HL-60 (cell line): ENCODE data around the gene UGT2B7.

ENCODE experiments used
- DNase-seq, 2 experiments: peaks; one replicate each; pipeline ENCODE4 v3.0.0-alpha.2; 2010 to 2020; ENCODE audit warnings: low read depth in 1 of 2, low spot score in 1 of 2
- H3K27ac ChIP-seq: fragments of 250-450 bp; sonication (Bioruptor Pico); replicated peaks from 2 replicates; pipeline ENCODE4 v1.5.1; 2020; ENCODE audit warnings: mild to moderate bottlenecking, moderate library complexity
- H3K27me3 ChIP-seq: fragments of 250-450 bp; sonication (Bioruptor Pico); 2 replicates; pipeline ENCODE4 v1.5.1; 2021; ENCODE audit warnings: mild to moderate bottlenecking, moderate library complexity; ENCODE audit not compliant: insufficient read depth, poor library complexity, severe bottlenecking
- H3K4me3 ChIP-seq: replicated peaks from 2 replicates; pipeline ENCODE4 v1.5.1; 2011; ENCODE audit warnings: mild to moderate bottlenecking, control low read depth, low read length; ENCODE audit not compliant: insufficient read depth
- GABPA ChIP-seq: IDR thresholded peaks from 2 replicates; pipeline ENCODE4 v1.6.1; 2012; ENCODE audit warnings: low read depth
- POLR2AphosphoS5 ChIP-seq: IDR thresholded peaks from 2 replicates; pipeline ENCODE4 v1.6.1; 2012; ENCODE audit warnings: low read depth
- SPI1 ChIP-seq: IDR thresholded peaks from 2 replicates; pipeline ENCODE4 v1.6.1; 2012; ENCODE audit warnings: low read depth, mild to moderate bottlenecking, borderline replicate concordance
- TF ChIP-seq, protein P1 (sequence below): IDR thresholded peaks from one replicate; pipeline ENCODE4 v1.5.1; 2011; ENCODE audit warnings: low read length, control low read depth, inconsistent platforms; ENCODE audit not compliant: insufficient read depth
- TF ChIP-seq, protein P2 (sequence below): IDR thresholded peaks from 2 replicates; pipeline ENCODE4 v1.6.1; 2012; ENCODE audit warnings: low read depth; ENCODE audit not compliant: insufficient replicate concordance

Gene UGT2B7

DNA sequence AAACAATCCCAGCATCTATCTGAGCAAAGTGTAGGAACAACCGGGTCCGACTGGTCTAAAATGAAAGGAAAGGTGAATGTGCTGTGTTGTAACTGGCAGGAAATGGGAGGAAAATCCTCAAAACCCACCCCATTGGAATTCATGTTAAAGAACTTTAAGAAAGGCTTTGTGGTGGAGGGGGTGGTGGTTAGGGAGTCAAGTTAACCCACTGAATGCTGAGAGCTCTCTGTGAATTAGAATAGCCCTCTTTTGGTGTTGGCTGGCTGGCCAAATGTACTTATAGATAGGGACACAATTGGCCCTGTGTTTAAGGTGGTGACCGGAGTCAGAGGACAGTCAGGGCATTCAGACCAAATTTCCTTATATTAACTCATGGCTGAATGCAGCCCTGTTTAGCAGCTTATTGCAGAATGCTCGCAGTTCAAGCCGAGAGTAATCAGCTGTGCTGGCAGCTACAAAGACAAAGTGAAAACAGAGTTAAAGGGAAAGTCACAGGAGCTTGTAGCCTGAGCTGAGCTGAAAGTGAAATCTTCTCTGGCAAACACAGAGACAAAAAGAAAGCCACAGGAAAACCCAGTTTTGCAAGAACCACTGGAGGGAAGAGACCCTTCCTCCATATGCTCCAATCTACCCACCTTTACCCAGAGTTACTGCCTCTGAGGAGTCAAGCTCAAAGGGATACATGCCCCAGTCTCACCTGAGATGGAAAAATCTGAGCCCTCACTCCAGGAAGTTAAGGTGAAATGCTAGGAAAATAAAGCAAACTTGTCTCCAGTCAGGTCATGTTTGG is 38.5 kb upstream of the UGT2B7 start:
- Histone ChIP-seq H3K27me3 (no peaks in the 10 kb centered on the region), H3K27ac (no peak overlapping the region), H3K4me3 (no peak overlapping the region)
- TF ChIP-seq, protein P1, sequence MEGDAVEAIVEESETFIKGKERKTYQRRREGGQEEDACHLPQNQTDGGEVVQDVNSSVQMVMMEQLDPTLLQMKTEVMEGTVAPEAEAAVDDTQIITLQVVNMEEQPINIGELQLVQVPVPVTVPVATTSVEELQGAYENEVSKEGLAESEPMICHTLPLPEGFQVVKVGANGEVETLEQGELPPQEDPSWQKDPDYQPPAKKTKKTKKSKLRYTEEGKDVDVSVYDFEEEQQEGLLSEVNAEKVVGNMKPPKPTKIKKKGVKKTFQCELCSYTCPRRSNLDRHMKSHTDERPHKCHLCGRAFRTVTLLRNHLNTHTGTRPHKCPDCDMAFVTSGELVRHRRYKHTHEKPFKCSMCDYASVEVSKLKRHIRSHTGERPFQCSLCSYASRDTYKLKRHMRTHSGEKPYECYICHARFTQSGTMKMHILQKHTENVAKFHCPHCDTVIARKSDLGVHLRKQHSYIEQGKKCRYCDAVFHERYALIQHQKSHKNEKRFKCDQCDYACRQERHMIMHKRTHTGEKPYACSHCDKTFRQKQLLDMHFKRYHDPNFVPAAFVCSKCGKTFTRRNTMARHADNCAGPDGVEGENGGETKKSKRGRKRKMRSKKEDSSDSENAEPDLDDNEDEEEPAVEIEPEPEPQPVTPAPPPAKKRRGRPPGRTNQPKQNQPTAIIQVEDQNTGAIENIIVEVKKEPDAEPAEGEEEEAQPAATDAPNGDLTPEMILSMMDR = no peak
- TF ChIP-seq, protein P2, sequence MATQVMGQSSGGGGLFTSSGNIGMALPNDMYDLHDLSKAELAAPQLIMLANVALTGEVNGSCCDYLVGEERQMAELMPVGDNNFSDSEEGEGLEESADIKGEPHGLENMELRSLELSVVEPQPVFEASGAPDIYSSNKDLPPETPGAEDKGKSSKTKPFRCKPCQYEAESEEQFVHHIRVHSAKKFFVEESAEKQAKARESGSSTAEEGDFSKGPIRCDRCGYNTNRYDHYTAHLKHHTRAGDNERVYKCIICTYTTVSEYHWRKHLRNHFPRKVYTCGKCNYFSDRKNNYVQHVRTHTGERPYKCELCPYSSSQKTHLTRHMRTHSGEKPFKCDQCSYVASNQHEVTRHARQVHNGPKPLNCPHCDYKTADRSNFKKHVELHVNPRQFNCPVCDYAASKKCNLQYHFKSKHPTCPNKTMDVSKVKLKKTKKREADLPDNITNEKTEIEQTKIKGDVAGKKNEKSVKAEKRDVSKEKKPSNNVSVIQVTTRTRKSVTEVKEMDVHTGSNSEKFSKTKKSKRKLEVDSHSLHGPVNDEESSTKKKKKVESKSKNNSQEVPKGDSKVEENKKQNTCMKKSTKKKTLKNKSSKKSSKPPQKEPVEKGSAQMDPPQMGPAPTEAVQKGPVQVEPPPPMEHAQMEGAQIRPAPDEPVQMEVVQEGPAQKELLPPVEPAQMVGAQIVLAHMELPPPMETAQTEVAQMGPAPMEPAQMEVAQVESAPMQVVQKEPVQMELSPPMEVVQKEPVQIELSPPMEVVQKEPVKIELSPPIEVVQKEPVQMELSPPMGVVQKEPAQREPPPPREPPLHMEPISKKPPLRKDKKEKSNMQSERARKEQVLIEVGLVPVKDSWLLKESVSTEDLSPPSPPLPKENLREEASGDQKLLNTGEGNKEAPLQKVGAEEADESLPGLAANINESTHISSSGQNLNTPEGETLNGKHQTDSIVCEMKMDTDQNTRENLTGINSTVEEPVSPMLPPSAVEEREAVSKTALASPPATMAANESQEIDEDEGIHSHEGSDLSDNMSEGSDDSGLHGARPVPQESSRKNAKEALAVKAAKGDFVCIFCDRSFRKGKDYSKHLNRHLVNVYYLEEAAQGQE = no peak
- TF ChIP-seq POLR2AphosphoS5 (no peak), GABPA (no peak), SPI1 (no peak)
- DNase-seq = no peak

DNA sequence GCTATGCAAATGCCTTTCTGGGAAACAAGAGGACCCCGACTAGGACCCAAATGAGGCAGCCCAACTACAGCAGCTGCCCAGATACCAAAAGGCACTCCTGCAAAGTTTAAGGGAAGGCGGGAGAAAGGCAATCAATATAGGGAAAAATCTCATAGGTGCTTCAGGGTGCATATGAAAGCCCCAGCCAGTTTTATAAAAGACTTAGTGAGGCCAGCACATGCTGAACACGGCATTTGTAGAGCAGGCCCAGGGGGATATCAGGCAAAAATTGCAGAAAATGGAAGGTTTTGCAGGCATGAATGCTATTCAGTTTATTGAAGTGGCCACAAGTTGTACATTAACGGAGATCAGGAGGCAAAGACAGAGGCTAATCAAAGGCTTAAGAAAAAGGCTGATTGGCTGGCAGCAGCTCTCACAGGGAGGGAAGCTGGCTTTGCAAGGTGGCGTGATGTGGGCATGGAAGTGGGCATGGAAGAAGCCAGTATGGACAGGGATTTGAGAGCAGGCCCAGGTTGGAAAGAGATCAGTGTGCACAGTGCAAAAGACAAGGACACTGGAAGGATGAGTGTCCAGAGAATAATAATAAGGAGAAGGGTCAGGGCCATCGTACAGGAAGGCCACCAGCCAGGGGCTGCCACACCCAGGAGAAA is 37.7 kb upstream of the UGT2B7 start:
- DNase-seq = no peak
- Histone ChIP-seq H3K4me3 (no peak overlapping the region), H3K27ac (no peak overlapping the region), H3K27me3 (no peaks in the 10 kb centered on the region)
- TF ChIP-seq GABPA (no peak), POLR2AphosphoS5 (no peak), SPI1 (no peak)
- TF ChIP-seq, protein P2 = no peak
- TF ChIP-seq, protein P1 = no peak

DNA sequence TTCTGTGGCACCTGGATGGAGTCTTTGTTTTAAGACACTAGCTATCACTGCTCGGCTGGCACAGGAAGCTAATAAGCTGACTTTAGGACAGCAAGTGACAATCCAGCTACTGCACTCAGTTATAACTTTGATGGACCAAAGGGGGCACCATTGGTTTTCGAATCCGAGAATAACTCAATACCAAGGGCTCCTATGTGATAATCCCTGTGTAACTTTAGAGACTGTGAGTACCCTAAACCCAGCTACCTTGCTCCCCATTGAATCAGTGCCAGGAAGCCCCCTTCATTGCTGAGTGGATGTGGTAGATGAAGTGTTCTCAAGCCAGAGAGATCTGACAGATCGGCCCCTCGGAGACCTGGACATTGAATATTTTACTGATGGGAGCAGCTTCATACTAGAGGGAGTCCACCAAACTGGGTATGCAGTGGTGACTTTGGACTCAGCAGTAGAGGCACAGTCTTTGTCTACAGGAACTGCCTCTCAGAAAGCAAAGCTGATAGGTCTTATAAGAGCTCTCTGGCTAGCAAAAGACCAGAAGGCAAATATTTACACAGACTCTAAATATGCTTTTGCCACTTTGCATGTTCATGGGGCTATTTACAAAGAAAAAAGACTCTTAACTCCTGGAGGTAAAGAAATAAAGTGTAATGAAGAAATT is 35.5 kb upstream of the UGT2B7 start:
- TF ChIP-seq POLR2AphosphoS5 (no peak), SPI1 (no peak), GABPA (no peak)
- TF ChIP-seq, protein P1 = no peak
- TF ChIP-seq, protein P2 = no peak
- DNase-seq = no peak
- Histone ChIP-seq H3K27me3 (no peaks in the 10 kb centered on the region), H3K4me3 (no peak overlapping the region), H3K27ac (no peak overlapping the region)
